Measurements from ENCODE around the gene PTPRM.

DNA sequence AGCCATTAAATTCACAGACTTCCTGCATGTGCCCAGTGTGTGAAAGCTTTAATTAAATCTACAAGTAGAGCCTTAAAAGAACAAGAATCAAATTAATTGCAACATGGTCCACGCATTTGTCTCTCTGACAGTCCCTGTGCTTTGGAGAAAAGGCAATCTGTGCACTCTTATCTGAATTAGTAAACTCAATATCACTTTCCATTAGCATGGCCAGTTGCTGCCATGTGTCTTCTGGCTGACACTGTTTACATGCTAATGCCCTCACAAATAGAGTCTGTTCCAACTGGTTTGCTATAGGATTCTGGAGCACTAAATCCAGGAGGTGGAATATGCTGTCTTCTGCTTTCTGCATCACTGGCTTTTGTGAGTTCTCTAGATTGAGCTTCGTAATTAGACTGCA is 607.7 kb downstream of the PTPRM start:
- TF ChIP-seq, protein P1, sequence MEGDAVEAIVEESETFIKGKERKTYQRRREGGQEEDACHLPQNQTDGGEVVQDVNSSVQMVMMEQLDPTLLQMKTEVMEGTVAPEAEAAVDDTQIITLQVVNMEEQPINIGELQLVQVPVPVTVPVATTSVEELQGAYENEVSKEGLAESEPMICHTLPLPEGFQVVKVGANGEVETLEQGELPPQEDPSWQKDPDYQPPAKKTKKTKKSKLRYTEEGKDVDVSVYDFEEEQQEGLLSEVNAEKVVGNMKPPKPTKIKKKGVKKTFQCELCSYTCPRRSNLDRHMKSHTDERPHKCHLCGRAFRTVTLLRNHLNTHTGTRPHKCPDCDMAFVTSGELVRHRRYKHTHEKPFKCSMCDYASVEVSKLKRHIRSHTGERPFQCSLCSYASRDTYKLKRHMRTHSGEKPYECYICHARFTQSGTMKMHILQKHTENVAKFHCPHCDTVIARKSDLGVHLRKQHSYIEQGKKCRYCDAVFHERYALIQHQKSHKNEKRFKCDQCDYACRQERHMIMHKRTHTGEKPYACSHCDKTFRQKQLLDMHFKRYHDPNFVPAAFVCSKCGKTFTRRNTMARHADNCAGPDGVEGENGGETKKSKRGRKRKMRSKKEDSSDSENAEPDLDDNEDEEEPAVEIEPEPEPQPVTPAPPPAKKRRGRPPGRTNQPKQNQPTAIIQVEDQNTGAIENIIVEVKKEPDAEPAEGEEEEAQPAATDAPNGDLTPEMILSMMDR (IDR thresholded peaks at IDR 0.05) = no peak
- TF ChIP-seq POLR2A (IDR thresholded peaks at IDR 0.05) = no peak
- no peak for TF ChIP-seq POLR2AphosphoS5 (IDR thresholded peaks at IDR 0.05)

All from gastroesophageal sphincter (tissue), 3 donors.